Neuronal stem cell (in vitro differentiated cells): ENCODE measurements around the gene DUSP7.
A peak's percentile ranks its signal among the peaks of the same experiment; 100 is the strongest.

Source experiments
- DNase-seq: peaks from one replicate; pipeline ENCODE4 v3.0.0-alpha.2; 2013; ENCODE audit warnings: low spot score
- H2AFZ ChIP-seq: one replicate; pipeline ENCODE4 v1.6.1; 2013; ENCODE audit warnings: mild to moderate bottlenecking, low read length, inconsistent platforms
- H2AK5ac ChIP-seq: 2 replicates; pipeline ENCODE4 v1.6.1; 2013; ENCODE audit warnings: low read depth, mild to moderate bottlenecking, inconsistent platforms, low read length, moderate library complexity, mixed read lengths
- H2BK120ac ChIP-seq: 2 replicates; pipeline ENCODE4 v1.6.1; 2013; ENCODE audit warnings: low read depth, mild to moderate bottlenecking, inconsistent platforms, low read length, moderate library complexity, mixed read lengths
- H2BK12ac ChIP-seq: one replicate; pipeline ENCODE4 v1.6.1; 2013; ENCODE audit warnings: low read length, inconsistent platforms
- H2BK15ac ChIP-seq: 2 replicates; pipeline ENCODE4 v1.6.1; 2013; ENCODE audit warnings: mild to moderate bottlenecking, low read length, inconsistent platforms, mixed read lengths
- H2BK5ac ChIP-seq: one replicate; pipeline ENCODE4 v1.6.1; 2013; ENCODE audit warnings: inconsistent platforms, mild to moderate bottlenecking, low read length, moderate library complexity
- H3K14ac ChIP-seq: one replicate; pipeline ENCODE4 v1.6.1; 2013; ENCODE audit warnings: low read length, inconsistent platforms
- H3K18ac ChIP-seq: 2 replicates; pipeline ENCODE4 v1.6.1; 2013; ENCODE audit warnings: low read length, inconsistent platforms
- H3K23ac ChIP-seq: 2 replicates; pipeline ENCODE4 v1.6.1; 2013; ENCODE audit warnings: low read depth, mild to moderate bottlenecking, mixed read lengths, low read length, inconsistent platforms; ENCODE audit not compliant: poor library complexity
- H3K27ac ChIP-seq: replicated peaks from 3 replicates; pipeline ENCODE4 v1.5.1; 2013; ENCODE audit warnings: low read length, inconsistent platforms
- H3K27me3 ChIP-seq, 3 experiments: 2 replicates each; pipeline ENCODE4 v1.6.1; 2013; ENCODE audit warnings: low read length in 3 of 3, mild to moderate bottlenecking in 2 of 3, inconsistent platforms in 1 of 3, low read depth in 1 of 3, mixed read lengths in 1 of 3, moderate library complexity in 1 of 3; ENCODE audit not compliant: control insufficient read depth in 3 of 3, insufficient read depth in 3 of 3
- H3K36me3 ChIP-seq, 2 donors: replicated peaks in 1 of 2; 2 replicates each; pipeline ENCODE4 v1.6.1; 2013; ENCODE audit warnings: low read length in 2 of 2; ENCODE audit not compliant: control insufficient read depth in 2 of 2, insufficient read depth in 2 of 2
- H3K4ac ChIP-seq: 2 replicates; pipeline ENCODE4 v1.6.1; 2013; ENCODE audit warnings: inconsistent platforms, mild to moderate bottlenecking, low read length, moderate library complexity
- H3K4me1 ChIP-seq, 2 donors: 1 replicate in 1 of 2; 2 replicates in 1 of 2; pipeline ENCODE4 v1.6.1; 2013; ENCODE audit warnings: low read length in 2 of 2, low read depth in 1 of 2; ENCODE audit not compliant: control insufficient read depth in 2 of 2, insufficient read depth in 1 of 2
- H3K4me2 ChIP-seq: one replicate; pipeline ENCODE4 v1.6.1; 2013; ENCODE audit warnings: mild to moderate bottlenecking, low read length, inconsistent platforms; ENCODE audit not compliant: insufficient read depth, poor library complexity, severe bottlenecking
- H3K4me3 ChIP-seq, 2 donors: 2 replicates each; pipeline ENCODE4 v1.5.1; 2013; ENCODE audit warnings: low read length in 2 of 2, mild to moderate bottlenecking in 2 of 2, inconsistent platforms in 1 of 2, moderate library complexity in 1 of 2
- H3K79me1 ChIP-seq: one replicate; pipeline ENCODE4 v1.6.1; 2013; ENCODE audit warnings: low read depth, mild to moderate bottlenecking, inconsistent platforms, low read length, moderate library complexity
- H3K9ac ChIP-seq: one replicate; pipeline ENCODE4 v1.6.1; 2013; ENCODE audit warnings: mild to moderate bottlenecking, low read depth, low read length, inconsistent platforms; ENCODE audit not compliant: poor library complexity
- H3K9me3 ChIP-seq, 2 donors: replicated peaks in 1 of 2; 2 replicates each; pipeline versions ENCODE3 to v1.6.1; 2013; ENCODE audit warnings: low read length in 2 of 2, mild to moderate bottlenecking in 2 of 2, inconsistent platforms in 1 of 2, low read depth in 1 of 2, mixed read lengths in 1 of 2, moderate library complexity in 1 of 2; ENCODE audit not compliant: control insufficient read depth in 2 of 2, insufficient read depth in 1 of 2
- H4K8ac ChIP-seq: one replicate; pipeline ENCODE4 v1.6.1; 2013; ENCODE audit warnings: low read depth, mild to moderate bottlenecking, inconsistent platforms, low read length, moderate library complexity
- H4K91ac ChIP-seq: one replicate; pipeline ENCODE4 v1.6.1; 2013; ENCODE audit warnings: low read length, low read depth, mild to moderate bottlenecking, inconsistent platforms; ENCODE audit not compliant: poor library complexity
- WGBS, 2 donors: extraction: QIAGEN DNeasy Blood & Tissue Kit; methylation state at CpG; one replicate each; pipeline ENCODE4 v1.1.7; 2013; ENCODE audit warnings: missing lambda C conversion rate in 2 of 2, mixed read lengths in 1 of 2; ENCODE audit not compliant: insufficient read length in 2 of 2, insufficient replicate concordance in 1 of 2; ENCODE audit errors: extremely low coverage in 2 of 2; 5-methylcytosine and 5-hydroxymethylcytosine counted together

Gene DUSP7

DNA sequence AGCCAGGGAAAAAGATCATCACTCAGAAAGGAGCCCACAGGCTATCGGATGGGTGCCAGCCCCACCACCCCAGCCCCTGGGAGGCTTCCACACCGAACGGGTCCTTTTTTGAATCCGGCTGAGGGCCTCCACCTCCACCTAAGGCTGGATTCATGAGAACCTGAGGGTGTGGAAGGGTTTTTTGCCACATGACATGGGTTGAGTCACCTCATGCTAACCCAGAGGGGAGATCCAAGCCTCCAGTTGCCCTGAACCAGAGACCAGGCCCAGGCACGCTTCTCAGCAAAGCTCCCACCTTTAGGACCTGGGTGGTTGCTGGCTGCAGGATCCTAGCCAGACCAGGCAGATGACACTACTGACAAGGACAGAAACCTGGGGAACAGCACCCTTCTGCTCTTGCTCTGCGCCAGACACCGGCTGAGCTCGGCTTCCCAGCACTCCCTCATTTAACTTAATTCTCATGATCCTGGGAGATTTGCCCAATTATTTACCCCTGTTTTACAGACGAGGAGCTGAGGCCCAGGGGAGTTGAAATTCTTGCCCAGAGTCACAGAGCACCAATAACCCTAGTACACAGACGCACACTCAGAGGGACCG is 25.6 kb downstream of the DUSP7 start:
- H2BK15ac ChIP-seq, result no peak overlapping the region
- peaks cover 3 to 12% of the 10 kb centered on the region in 2 donors for H3K4me1 ChIP-seq
- H3K23ac ChIP-seq, result no peak overlapping the region
- no peak overlapping the region for H3K4ac ChIP-seq
- no peak overlapping the region for H2BK5ac ChIP-seq
- no peak overlapping the region for H4K91ac ChIP-seq
- no peak overlapping the region for H2BK12ac ChIP-seq
- H3K9me3 ChIP-seq, result no peaks in the 10 kb centered on the region
- H3K18ac ChIP-seq, result no peak overlapping the region
- no peak overlapping the region for H3K9ac ChIP-seq
- H2AFZ ChIP-seq, result no peak overlapping the region
- no CpG with 5 or more reads among the region's 11 CpGs for WGBS, 2 donors
- no peak overlapping the region for H3K14ac ChIP-seq
- no peak overlapping the region for H3K4me3 ChIP-seq
- H3K4me2 ChIP-seq, result no peak overlapping the region
- H3K27ac ChIP-seq, result no peak overlapping the region
- H2BK120ac ChIP-seq, result no peak overlapping the region
- no peak overlapping the region for H2AK5ac ChIP-seq
- no peaks in the 10 kb centered on the region for H3K36me3 ChIP-seq
- peaks cover 0 to 23% (median 0%) of the 10 kb centered on the region in 3 experiments for H3K27me3 ChIP-seq
- no peak overlapping the region for H4K8ac ChIP-seq
- no peaks in the 10 kb centered on the region for H3K79me1 ChIP-seq
- no peak for DNase-seq

GRCh38 chr3:52029535-52029934 is 26.8 kb downstream of the DUSP7 start:
- Histone ChIP-seq H4K91ac (no peak overlapping the region), H3K9ac (no peak overlapping the region), H3K27me3 (peaks cover 0 to 13% (median 0%) of the 10 kb centered on the region in 3 experiments), H3K18ac (peak overlapping the region; percentile 32), H3K4me3 (peak overlapping the region in 1 of 2 donors; percentile 13), H3K23ac (no peak overlapping the region), H2BK12ac (peak overlapping the region; percentile 93), H2BK120ac (peak overlapping the region; percentile 23), H3K79me1 (no peaks in the 10 kb centered on the region), H3K14ac (peak overlapping the region; percentile 66), H2AK5ac (peak overlapping the region; percentile 95), H2BK5ac (no peak overlapping the region), H3K27ac (no peak overlapping the region), H2BK15ac (peak overlapping the region; percentile 82), H3K4me1 (peaks cover 10 to 22% of the 10 kb centered on the region in 2 donors), H4K8ac (no peak overlapping the region), H3K9me3 (no peaks in the 10 kb centered on the region), H3K36me3 (no peaks in the 10 kb centered on the region), H3K4ac (no peak overlapping the region), H3K4me2 (no peak overlapping the region), H2AFZ (no peak overlapping the region)
- WGBS, 2 donors, result no CpG with 5 or more reads among the region's 10 CpGs
- DNase-seq, result no peak

- no peak overlapping the region for H3K4ac ChIP-seq
- no peak for DNase-seq
- peak overlapping the region; percentile 38 for H3K18ac ChIP-seq
- no peak overlapping the region for H3K4me3 ChIP-seq
- H3K36me3 ChIP-seq, result no peaks in the 10 kb centered on the region
- no peaks in the 10 kb centered on the region for H3K9me3 ChIP-seq
- no peak overlapping the region for H3K23ac ChIP-seq
- H2BK120ac ChIP-seq, result peak overlapping the region; percentile 23
- no CpG with 5 or more reads among the region's 9 CpGs for WGBS, 2 donors
- peak overlapping the region; percentile 82 for H2BK15ac ChIP-seq
- no peak overlapping the region for H2AFZ ChIP-seq
- peak overlapping the region; percentile 95 for H2AK5ac ChIP-seq
- no peak overlapping the region for H4K8ac ChIP-seq
- H3K4me2 ChIP-seq, result no peak overlapping the region
- H3K9ac ChIP-seq, result no peak overlapping the region
- no peak overlapping the region for H2BK5ac ChIP-seq
- no peaks in the 10 kb centered on the region for H3K79me1 ChIP-seq
- no peak overlapping the region for H4K91ac ChIP-seq
- peaks cover 15 to 24% of the 10 kb centered on the region in 2 donors for H3K4me1 ChIP-seq
- H3K27me3 ChIP-seq, result peaks cover 0 to 12% (median 0%) of the 10 kb centered on the region in 3 experiments
- H3K27ac ChIP-seq, result no peak overlapping the region
- H3K14ac ChIP-seq, result no peak overlapping the region
- peak overlapping the region; percentile 93 for H2BK12ac ChIP-seq
Measured at GRCh38 chr3:52029053-52029452, 27.3 kb downstream of the DUSP7 start.

DNA sequence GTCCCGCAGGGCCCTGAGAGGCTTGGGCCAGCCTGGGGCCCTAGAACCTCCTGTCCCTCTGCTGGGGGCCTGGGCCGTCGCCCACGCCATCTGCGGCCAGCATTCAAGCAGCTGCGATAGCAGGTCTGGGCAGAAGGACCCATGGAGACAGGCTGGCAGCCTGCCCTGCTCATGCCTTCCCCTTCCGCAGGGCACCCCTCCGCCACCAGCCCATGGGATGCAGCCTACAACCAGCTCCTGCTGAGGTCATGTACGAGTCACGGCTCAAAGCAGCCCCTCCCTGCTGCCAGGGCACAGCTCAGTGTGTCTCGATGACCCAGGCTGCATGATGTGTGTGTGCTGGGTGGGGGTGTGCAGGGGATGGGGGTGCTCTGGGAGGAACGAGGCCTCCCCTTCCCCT is 27.8 kb downstream of the DUSP7 start:
- H2BK12ac ChIP-seq, result peak overlapping the region; percentile 93
- no peak overlapping the region for H3K4me3 ChIP-seq
- WGBS, 2 donors, result no CpG with 5 or more reads among the region's 12 CpGs
- H4K8ac ChIP-seq, result no peak overlapping the region
- H3K9ac ChIP-seq, result peak overlapping the region; percentile 70
- H3K27me3 ChIP-seq, result peaks cover 0 to 12% (median 0%) of the 10 kb centered on the region in 3 experiments
- H2BK15ac ChIP-seq, result no peak overlapping the region
- H3K4me2 ChIP-seq, result no peak overlapping the region
- DNase-seq, result no peak
- H3K23ac ChIP-seq, result peak overlapping the region; percentile 57
- H2BK120ac ChIP-seq, result no peak overlapping the region
- peak overlapping the region; percentile 79 for H3K18ac ChIP-seq
- H2AK5ac ChIP-seq, result peak overlapping the region; percentile 95
- no peaks in the 10 kb centered on the region for H3K79me1 ChIP-seq
- no peak overlapping the region for H2AFZ ChIP-seq
- H3K14ac ChIP-seq, result peak overlapping the region; percentile 1
- no peak overlapping the region for H4K91ac ChIP-seq
- H3K4me1 ChIP-seq, result peaks cover 20 to 26% of the 10 kb centered on the region in 2 donors
- peak overlapping the region; percentile 39 for H3K4ac ChIP-seq
- no peak overlapping the region for H2BK5ac ChIP-seq
- no peaks in the 10 kb centered on the region for H3K9me3 ChIP-seq
- H3K27ac ChIP-seq, result no peak overlapping the region
- H3K36me3 ChIP-seq, result no peaks in the 10 kb centered on the region
